Thyroid gland (tissue), 4 donors: ENCODE measurements around the gene CNNM3. TPM values are rescaled to one million over a fixed set of nuclear protein-coding genes. Genes with fewer than 3 reads are reported as not detected.

Experiments
- DNase-seq, 2 donors: peaks; one replicate each; pipeline ENCODE4 v3.0.0-alpha.2; 2019
- H3K27ac ChIP-seq, 3 donors: fragments of 200-600 bp; sonication (generic); 1 replicate in 2 of 3; 2 replicates in 1 of 3; pipeline ENCODE4 v1.5.1; 2016 to 2019; ENCODE audit warnings: mild to moderate bottlenecking in 1 of 3, moderate library complexity in 1 of 3
- H3K27me3 ChIP-seq: fragments of 200-600 bp; sonication (generic); one replicate; pipeline ENCODE4 v1.5.1; 2019
- H3K36me3 ChIP-seq, 2 donors: fragments of 200-600 bp; sonication (generic); one replicate each; pipeline ENCODE4 v1.5.1; 2016 to 2019
- H3K4me1 ChIP-seq, 2 donors: fragments of 200-600 bp; sonication (generic); one replicate each; pipeline ENCODE4 v1.5.1; 2017 to 2019
- H3K4me3 ChIP-seq, 3 donors: fragments of 200-600 bp; sonication (generic); replicated peaks in 1 of 3; 1 replicate in 2 of 3; 2 replicates in 1 of 3; pipeline ENCODE4 v1.5.1; 2016; ENCODE audit warnings: mild to moderate bottlenecking in 1 of 3
- H3K9me3 ChIP-seq: fragments of 200-600 bp; sonication (generic); one replicate; pipeline ENCODE4 v1.5.1; 2017
- CTCF ChIP-seq, 6 experiments: fragments of 200-600 bp in 3 of 6; fragments of 450-650 bp in 3 of 6; sonication (generic) in 3 of 6; IDR thresholded peaks; one replicate each; pipeline ENCODE4 v1.5.1; 2016 to 2019; ENCODE audit warnings: antibody characterized with exemption in 6 of 6, mild to moderate bottlenecking in 2 of 6, inconsistent platforms in 1 of 6, moderate library complexity in 1 of 6
- POLR2A ChIP-seq, 2 donors: fragments of 450-650 bp; IDR thresholded peaks; one replicate each; pipeline ENCODE4 v1.6.1; 2017; ENCODE audit warnings: antibody characterized with exemption in 2 of 2, mild to moderate bottlenecking in 2 of 2, moderate library complexity in 1 of 2
- WGBS, 2 donors: methylation state at CpG; one replicate each; pipeline ENCODE4 v1.1.5; 2017; 5-methylcytosine and 5-hydroxymethylcytosine counted together
- intact Hi-C: fragments of 100-400 bp; cut with DNase I; formaldehyde crosslinking; loops from one replicate; pipeline ENCODE4 v1.15.1; 2023
- total RNA-seq, 4 donors: library from RNA; depleted of rRNA; stranded (reverse); fragments of >200 nt; gene quantifications; one replicate each; pipeline ENCODE4 v1.2.3, GENCODE V29; 2016

CNNM3 gene
- total RNA-seq: 10 to 100 TPM; 18.2 to 22.8 (median 20.4) TPM

- peak; percentile 48 to 93 for TF ChIP-seq POLR2A (IDR thresholded peaks at IDR 0.05)
- peak; percentile 30 to 81 (median 51) for TF ChIP-seq CTCF (IDR thresholded peaks at IDR 0.05)
- no peaks in the 10 kb centered on the region for H3K9me3 ChIP-seq
- H3K4me3 ChIP-seq: peak within 1 kb of the TSS; percentile 32 to 78 (median 51)
- H3K36me3 ChIP-seq: no peaks in the 10 kb centered on the region
- peak within 1 kb of the TSS; percentile 93 to 94 (median 94) for H3K27ac ChIP-seq
- no peaks in the 10 kb centered on the region for H3K27me3 ChIP-seq
- intact Hi-C loops: loop anchor here (5.0 kb wide), 1 partner anchor 41 kb away; the partner anchor contains the start of gene ANKRD39
- DNase-seq: peak; percentile 97 to 98
- H3K4me1 ChIP-seq: peaks cover 26 to 32% of the 10 kb centered on the region in 2 donors
- WGBS, 2 donors: 0 to 2% methylated on average over 1 to 10 of the region's 103 CpGs
These were observed at the start of gene CNNM3 for GRCh38 chr2:96816127-96816835. CNNM3 (plus strand) TSS chr2:96816268; CDS start chr2:96816278, 10 bp downstream.

- Histone ChIP-seq H3K9me3 (no peaks in the 10 kb centered on the region), H3K27me3 (no peaks in the 10 kb centered on the region), H3K36me3 (no peaks in the 10 kb centered on the region), H3K4me1 (peaks cover 61 to 84% of the 10 kb centered on the region in 2 donors), H3K27ac (peak overlapping the region in 2 of 3 donors; percentile 34 to 40), H3K4me3 (no peak overlapping the region)
- intact Hi-C loops: no loop called here
- DNase-seq: no peak
- WGBS, 2 donors: 91 to 96% methylated on average over 8 to 9 of the region's 9 CpGs
- TF ChIP-seq CTCF (IDR thresholded peaks at IDR 0.05) (no peak), POLR2A (IDR thresholded peaks at IDR 0.05) (no peak)
These were observed 48.8 kb upstream of the CNNM3 start for GRCh38 chr2:96767135-96767871.

- 43 to 58% methylated on average over 8 of the region's 8 CpGs for WGBS, 2 donors
- DNase-seq: peak; percentile 50 to 57
- peak overlapping the region in 1 of 3 donors; percentile 34 for H3K27ac ChIP-seq
- peaks cover 52 to 81% of the 10 kb centered on the region in 2 donors for H3K4me1 ChIP-seq
- H3K27me3 ChIP-seq: no peaks in the 10 kb centered on the region
- TF ChIP-seq CTCF (IDR thresholded peaks at IDR 0.05) (no peak), POLR2A (IDR thresholded peaks at IDR 0.05) (no peak)
- no peaks in the 10 kb centered on the region for H3K9me3 ChIP-seq
- H3K4me3 ChIP-seq: no peak overlapping the region
- intact Hi-C loops: no loop called here
- H3K36me3 ChIP-seq: no peaks in the 10 kb centered on the region
These were observed 47.9 kb upstream of the CNNM3 start for GRCh38 chr2:96768083-96768561.

- WGBS, 2 donors: 18 to 36% methylated on average over 7 of the region's 7 CpGs
- peak overlapping the region; percentile 13 to 79 (median 74) for H3K27ac ChIP-seq
- no peaks in the 10 kb centered on the region for H3K27me3 ChIP-seq
- DNase-seq: peak; percentile 96 to 97
- peaks cover 40 to 74% of the 10 kb centered on the region in 2 donors for H3K4me1 ChIP-seq
- TF ChIP-seq POLR2A (IDR thresholded peaks at IDR 0.05) (peak in 1 of 2 donors; percentile 43), CTCF (IDR thresholded peaks at IDR 0.05) (peak in 1 of 6 experiments; percentile 15)
- no peak overlapping the region for H3K4me3 ChIP-seq
- H3K36me3 ChIP-seq: no peaks in the 10 kb centered on the region
- intact Hi-C loops: no loop called here
- H3K9me3 ChIP-seq: no peaks in the 10 kb centered on the region
These were observed 46.3 kb upstream of the CNNM3 start for GRCh38 chr2:96769814-96770213.
